PC-9 (cell line): Measurements from ENCODE around the gene BANP.

ENCODE experiments used
- CTCF ChIP-seq: fragments of 200-600 bp; sonication (generic); conservative IDR thresholded peaks from 2 replicates; pipeline ENCODE4 v1.6.1; 2017; ENCODE audit warnings: mixed run types, antibody characterized with exemption, mild to moderate bottlenecking, moderate library complexity
- EZH2 ChIP-seq: fragments of 200-600 bp; sonication (generic); IDR thresholded peaks from 2 replicates; pipeline ENCODE4 v1.8.0; 2017; ENCODE audit warnings: antibody characterized with exemption, low read depth

- TF ChIP-seq CTCF (no peak), EZH2 (no peak)
These were observed 3.1 kb upstream of the BANP start for GRCh38 chr16:87948119-87948545.
